Keratinocyte (primary cell): Measurements from ENCODE around the gene CCDC34. TPM values are rescaled to one million over a fixed set of nuclear protein-coding genes. Genes with fewer than 3 reads are reported as not detected.

Source experiments
- DNase-seq: peaks from one replicate; pipeline ENCODE4 v3.0.0-alpha.2; 2011; ENCODE audit warnings: low read depth, missing footprints, low spot score
- FAIRE-seq: peaks from 2 replicates; lab custom pipeline; 2011; peaks lifted over from hg19 to GRCh38; lab: Jason Lieb, UNC
- H2AFZ ChIP-seq: 2 replicates; pipeline ENCODE4 v1.6.0; 2012; ENCODE audit warnings: low read length, control low read depth, inconsistent platforms; ENCODE audit not compliant: control insufficient read depth
- H3K27ac ChIP-seq: 2 replicates; pipeline ENCODE4 v1.5.1; 2011; ENCODE audit warnings: low read length; ENCODE audit not compliant: control insufficient read depth, insufficient read depth
- H3K27me3 ChIP-seq: 3 replicates; pipeline ENCODE4 v1.6.0; 2011; ENCODE audit warnings: low read length; ENCODE audit not compliant: control insufficient read depth, insufficient read depth; ENCODE audit errors: extremely low read depth
- H3K36me3 ChIP-seq, 2 experiments: 2 replicates in 1 of 2; 3 replicates in 1 of 2; pipeline ENCODE4 v1.5.1; 2011; ENCODE audit warnings: low read length in 2 of 2, mild to moderate bottlenecking in 1 of 2; ENCODE audit not compliant: control insufficient read depth in 2 of 2, insufficient read depth in 2 of 2; ENCODE audit errors: extremely low read depth in 1 of 2
- H3K4me1 ChIP-seq: 3 replicates; pipeline ENCODE4 v1.5.1; 2011; ENCODE audit warnings: low read length; ENCODE audit not compliant: control insufficient read depth, insufficient read depth; ENCODE audit errors: extremely low read depth
- H3K4me2 ChIP-seq: 3 replicates; pipeline ENCODE4 v1.6.0; 2011; ENCODE audit warnings: low read depth, low read length; ENCODE audit not compliant: control insufficient read depth, insufficient read depth; ENCODE audit errors: extremely low read depth
- H3K4me3 ChIP-seq, 3 experiments: fragments of 200-600 bp in 1 of 3; sonication (generic) in 1 of 3; 2 replicates in 2 of 3; 3 replicates in 1 of 3; pipeline ENCODE4 v1.5.1; 2011 to 2016; ENCODE audit warnings: low read length in 3 of 3, mild to moderate bottlenecking in 3 of 3, control low read depth in 2 of 3, inconsistent platforms in 1 of 3, low read depth in 1 of 3, mixed read lengths in 1 of 3, mixed run types in 1 of 3, moderate library complexity in 1 of 3; ENCODE audit not compliant: control insufficient read depth in 2 of 3, insufficient read depth in 2 of 3; ENCODE audit errors: extremely low read depth in 1 of 3
- H3K79me2 ChIP-seq: 2 replicates; pipeline ENCODE4 v1.6.0; 2012; ENCODE audit warnings: low read length; ENCODE audit not compliant: control insufficient read depth, insufficient read depth
- H3K9ac ChIP-seq: 3 replicates; pipeline ENCODE4 v1.6.0; 2011; ENCODE audit warnings: low read length; ENCODE audit not compliant: control insufficient read depth, insufficient read depth; ENCODE audit errors: extremely low read depth
- H3K9me1 ChIP-seq: 3 replicates; pipeline ENCODE4 v1.6.0; 2011; ENCODE audit warnings: low read length; ENCODE audit not compliant: control insufficient read depth, insufficient read depth; ENCODE audit errors: extremely low read depth
- H3K9me3 ChIP-seq: 2 replicates; pipeline ENCODE4 v1.5.1; 2012; ENCODE audit warnings: low read depth, low read length; ENCODE audit not compliant: control insufficient read depth
- H4K20me1 ChIP-seq: 3 replicates; pipeline ENCODE4 v1.6.0; 2011; ENCODE audit warnings: low read length; ENCODE audit not compliant: control insufficient read depth, insufficient read depth; ENCODE audit errors: extremely low read depth
- CTCF ChIP-seq, 3 experiments: IDR thresholded peaks in 1 of 3; conservative IDR thresholded peaks in 1 of 3; optimal IDR thresholded peaks in 1 of 3; 2 replicates in 2 of 3; 3 replicates in 1 of 3; pipeline versions ENCODE3 to v1.5.1; 2011; ENCODE audit warnings: low read length in 3 of 3, mild to moderate bottlenecking in 3 of 3, moderate library complexity in 2 of 3, control low read depth in 1 of 3, inconsistent platforms in 1 of 3; ENCODE audit not compliant: insufficient read depth in 2 of 3; ENCODE audit errors: extremely low read depth in 1 of 3
- EZH2 ChIP-seq: IDR thresholded peaks from one replicate; pipeline ENCODE4 v1.6.1; 2012; ENCODE audit warnings: inconsistent platforms, mild to moderate bottlenecking, low read length, moderate library complexity
- dilution Hi-C: fragments of 300-500 bp; cut with MboI; formaldehyde crosslinking; loops from one replicate; pipeline ENCODE4 v1.7.0; 2020; ENCODE audit warnings: low sequenced_read_pairs; ENCODE audit not compliant: extremely low pct_ligation_motif_present
- polyA plus RNA-seq, 5 experiments: library from polyadenylated mRNA; depleted of rRNA in 3 of 5; stranded (reverse) in 3 of 5; stranded (forward) in 1 of 5; unstranded in 1 of 5; fragments of >200 nt; gene quantifications; 1 replicate in 1 of 5; 2 replicates in 3 of 5; 3 replicates in 1 of 5; pipeline versions ENCODE4 v1.2.1 to v1.2.3, GENCODE V29; 2011 to 2012; ENCODE audit warnings: missing spikeins in 2 of 5, low read depth in 1 of 5, low replicate concordance in 1 of 5

The CCDC34 gene
- polyA plus RNA-seq, 1 donor (not counting 4 experiments of a cell fraction or from before 2014, with no cell fraction given), result 4.2 TPM

GRCh38 chr11:27353593-27354358 is 9.2 kb downstream of the CCDC34 start:
- H2AFZ ChIP-seq, result no peak overlapping the region
- TF ChIP-seq CTCF (optimal IDR thresholded peaks at IDR 0.05 in 1 of 3, IDR thresholded peaks at IDR 0.05 in 1 of 3, conservative IDR thresholded peaks at IDR 0.05 in 1 of 3; ENCODE audit: extremely low read depth in 1 of 3, insufficient read depth in 2 of 3, low read length in 3 of 3) (no peak), EZH2 (no peak)
- H3K36me3 ChIP-seq, result no peaks in the 10 kb centered on the region
- DNase-seq, result no peak
- H3K4me3 ChIP-seq, result no peak overlapping the region
- no peaks in the 10 kb centered on the region for H3K4me1 ChIP-seq
- dilution Hi-C loops, result no loop called here
- no peak for FAIRE-seq
- H3K27me3 ChIP-seq, result no peaks in the 10 kb centered on the region
- no peaks in the 10 kb centered on the region for H3K9me3 ChIP-seq
- H3K4me2 ChIP-seq, result no peak overlapping the region
- H3K9me1 ChIP-seq, result no peaks in the 10 kb centered on the region
- H3K79me2 ChIP-seq, result no peaks in the 10 kb centered on the region
- H4K20me1 ChIP-seq, result no peaks in the 10 kb centered on the region
- no peak overlapping the region for H3K27ac ChIP-seq
- no peak overlapping the region for H3K9ac ChIP-seq

GRCh38 chr11:27352781-27353180 is 10.2 kb downstream of the CCDC34 start:
- H2AFZ ChIP-seq, result no peak overlapping the region
- no peaks in the 10 kb centered on the region for H3K79me2 ChIP-seq
- DNase-seq (no peak), FAIRE-seq (no peak)
- H3K27me3 ChIP-seq, result no peaks in the 10 kb centered on the region
- TF ChIP-seq EZH2, result no peak
- no peak for TF ChIP-seq CTCF (optimal IDR thresholded peaks at IDR 0.05 in 1 of 3, IDR thresholded peaks at IDR 0.05 in 1 of 3, conservative IDR thresholded peaks at IDR 0.05 in 1 of 3; ENCODE audit: extremely low read depth in 1 of 3, insufficient read depth in 2 of 3, low read length in 3 of 3)
- H4K20me1 ChIP-seq, result no peaks in the 10 kb centered on the region
- no peaks in the 10 kb centered on the region for H3K9me1 ChIP-seq
- H3K4me2 ChIP-seq, result no peak overlapping the region
- H3K9ac ChIP-seq, result no peak overlapping the region
- H3K27ac ChIP-seq, result no peak overlapping the region
- no peak overlapping the region for H3K4me3 ChIP-seq
- H3K4me1 ChIP-seq, result no peaks in the 10 kb centered on the region
- H3K9me3 ChIP-seq, result no peaks in the 10 kb centered on the region
- dilution Hi-C loops, result no loop called here
- H3K36me3 ChIP-seq, result no peaks in the 10 kb centered on the region
